Kidney (tissue), 14 donors: ENCODE results near the gene NRXN3. TPM values are rescaled to one million over a fixed set of nuclear protein-coding genes. Genes with fewer than 3 reads are reported as not detected.

Experiments used
- DNase-seq, 5 donors: peaks; one replicate each; pipeline ENCODE4 v3.0.0-alpha.2; 2013 to 2020
- FAIRE-seq: peaks from 2 replicates; lab custom pipeline; 2012; peaks lifted over from hg19 to GRCh38; lab: Jason Lieb, UNC
- H3K27ac ChIP-seq, 2 donors: one replicate each; pipeline ENCODE4 v1.7.0; 2013; ENCODE audit warnings: low read depth in 2 of 2, low read length in 2 of 2, inconsistent platforms in 1 of 2
- H3K27me3 ChIP-seq: one replicate; pipeline ENCODE4 v1.7.1; 2013; ENCODE audit warnings: low read length, inconsistent platforms; ENCODE audit not compliant: control insufficient read depth, insufficient read depth
- H3K36me3 ChIP-seq, 3 donors: one replicate each; pipeline versions ENCODE4 v1.7.0 to v1.7.1; 2013; ENCODE audit warnings: low read length in 3 of 3, control low read depth in 1 of 3, inconsistent platforms in 1 of 3; ENCODE audit not compliant: insufficient read depth in 3 of 3, control insufficient read depth in 2 of 3
- H3K4me1 ChIP-seq, 3 donors: one replicate each; pipeline versions ENCODE4 v1.7.0 to v1.7.1; 2013; ENCODE audit warnings: low read length in 3 of 3, inconsistent platforms in 1 of 3, low read depth in 1 of 3; ENCODE audit not compliant: control insufficient read depth in 2 of 3, insufficient read depth in 2 of 3
- H3K4me3 ChIP-seq, 3 donors: one replicate each; pipeline versions ENCODE4 v1.7.0 to v1.8.1; 2013; ENCODE audit warnings: low read length in 3 of 3, control low read depth in 1 of 3, inconsistent platforms in 1 of 3
- H3K9ac ChIP-seq, 3 donors: one replicate each; pipeline versions ENCODE4 v1.7.0 to v1.7.1; 2013; ENCODE audit warnings: low read length in 3 of 3, control low read depth in 1 of 3, inconsistent platforms in 1 of 3
- H3K9me3 ChIP-seq, 3 donors: one replicate each; pipeline versions ENCODE4 v1.7.0 to v1.7.1; 2013; ENCODE audit warnings: low read length in 3 of 3, control low read depth in 1 of 3, inconsistent platforms in 1 of 3; ENCODE audit not compliant: control insufficient read depth in 2 of 3, insufficient read depth in 1 of 3
- CTCF ChIP-seq: IDR thresholded peaks from 3 replicates; pipeline ENCODE4 v1.5.1; 2012; ENCODE audit warnings: mild to moderate bottlenecking, moderate library complexity, borderline replicate concordance; ENCODE audit not compliant: insufficient read depth; ENCODE audit errors: extremely low read depth
- intact Hi-C: fragments of 100-400 bp; cut with DNase I; formaldehyde crosslinking; loops from one replicate; pipeline ENCODE4 v1.11.1; 2022
- polyA plus RNA-seq: library from polyadenylated mRNA; stranded (reverse); fragments of 350-450 nt; fragmentation: Illumina TruSeq; extraction: RNeasy Lipid Tissue Mini Kit (QIAGEN cat#74804); gene quantifications from one replicate; pipeline ENCODE4 v1.2.3, GENCODE V29; 2014; ENCODE audit warnings: low read depth, low replicate concordance; ENCODE audit not compliant: insufficient read depth
- total RNA-seq: library from RNA; stranded (reverse); fragmentation: NEBNext Ultra II Directional; extraction: Animal tissue kit (Norgen Biotek cat#: 25700); gene quantifications from one replicate; pipeline ENCODE4 v1.2.1, GENCODE V29; 2021
- donor health status: control.
- donor health status: control.
- donor health status: control.
- donor health status: control.
- donor health status: control.
- donor health status: DM: yes; HTN: yes; CAD: no.
- donor health status: Normal renal cell carcinoma (clear cell type).

The NRXN3 gene
- total and polyA plus RNA-seq, 2 donors from 2014 or later = 1.5 to 2.4 TPM

- FAIRE-seq = no peak
Measured at GRCh38 chr14:79298373-79298772, 1128.2 kb downstream of the NRXN3 start.

GRCh38 chr14:79299162-79299561 lies 1129.0 kb downstream of the NRXN3 start:
- Histone ChIP-seq H3K9ac (no peak overlapping the region), H3K27ac (no peak overlapping the region), H3K9me3 (no peaks in the 10 kb centered on the region), H3K36me3 (no peaks in the 10 kb centered on the region), H3K4me3 (no peak overlapping the region), H3K4me1 (no peaks in the 10 kb centered on the region), H3K27me3 (no peaks in the 10 kb centered on the region)
- TF ChIP-seq CTCF = no peak
- FAIRE-seq (no peak), DNase-seq (no peak)
- intact Hi-C loops = no loop called here

More at GRCh38 chr14:79298373-79298772, 1128.2 kb downstream of the NRXN3 start:
- no peak for DNase-seq
- no peak overlapping the region for H3K9ac ChIP-seq
- no peaks in the 10 kb centered on the region for H3K36me3 ChIP-seq
- no peak overlapping the region for H3K4me3 ChIP-seq
- intact Hi-C loops = no loop called here
- TF ChIP-seq CTCF = no peak
- H3K27me3 ChIP-seq = no peaks in the 10 kb centered on the region
- no peaks in the 10 kb centered on the region for H3K4me1 ChIP-seq
- H3K27ac ChIP-seq = no peak overlapping the region
- no peaks in the 10 kb centered on the region for H3K9me3 ChIP-seq

GRCh38 chr14:79304279-79304678 lies 1134.1 kb downstream of the NRXN3 start:
- DNase-seq (no peak), FAIRE-seq (no peak)
- H3K9me3 ChIP-seq = no peaks in the 10 kb centered on the region
- TF ChIP-seq CTCF = no peak
- no peak overlapping the region for H3K9ac ChIP-seq
- no peak overlapping the region for H3K4me3 ChIP-seq
- intact Hi-C loops = no loop called here
- H3K36me3 ChIP-seq = no peaks in the 10 kb centered on the region
- no peak overlapping the region for H3K27ac ChIP-seq
- no peaks in the 10 kb centered on the region for H3K4me1 ChIP-seq
- H3K27me3 ChIP-seq = no peaks in the 10 kb centered on the region

- TF ChIP-seq CTCF = no peak
- intact Hi-C loops = no loop called here
- DNase-seq (no peak), FAIRE-seq (no peak)
- Histone ChIP-seq H3K36me3 (no peaks in the 10 kb centered on the region), H3K9ac (no peak overlapping the region), H3K4me1 (no peaks in the 10 kb centered on the region), H3K4me3 (no peak overlapping the region), H3K9me3 (no peaks in the 10 kb centered on the region), H3K27ac (no peak overlapping the region), H3K27me3 (no peaks in the 10 kb centered on the region)
Measured at GRCh38 chr14:79306546-79306945, 1136.4 kb downstream of the NRXN3 start.
